Bone marrow (tissue), 2 donors: ENCODE measurements around the gene SPECC1L.

Experiments used
- DNase-seq, 2 donors: peaks; one replicate each; lab custom pipeline; 2025; lab: John Stamatoyannopoulos, UW

Gene SPECC1L

GRCh38 chr22:24444251-24444650, 173.6 kb downstream of the SPECC1L start:
- no peak for DNase-seq

- no peak for DNase-seq
Observed at GRCh38 chr22:24444729-24445466, 174.3 kb downstream of the SPECC1L start.

GRCh38 chr22:24445481-24446259, 175.0 kb downstream of the SPECC1L start:
- peak in 1 of 2 donors; percentile 38 for DNase-seq

- no peak for DNase-seq
Observed at GRCh38 chr22:24446260-24446611, 175.6 kb downstream of the SPECC1L start.

GRCh38 chr22:24450610-24451009, 180.0 kb downstream of the SPECC1L start:
- peak in 1 of 2 donors; percentile 69 for DNase-seq

- no peak for DNase-seq
Observed at GRCh38 chr22:24451162-24451561, 180.5 kb downstream of the SPECC1L start.

- no peak for DNase-seq
Observed at GRCh38 chr22:24453853-24454252, 183.2 kb downstream of the SPECC1L start.

- no peak for DNase-seq
Observed at GRCh38 chr22:24455039-24455438, 184.4 kb downstream of the SPECC1L start.

- DNase-seq = no peak
Observed at GRCh38 chr22:24455751-24456426, 185.3 kb downstream of the SPECC1L start.

GRCh38 chr22:24457894-24458420, 187.3 kb downstream of the SPECC1L start:
- DNase-seq = no peak

- no peak for DNase-seq
Observed at GRCh38 chr22:24459911-24460310, 189.3 kb downstream of the SPECC1L start.

- no peak for DNase-seq
Observed at GRCh38 chr22:24460418-24461089, 189.9 kb downstream of the SPECC1L start.

GRCh38 chr22:24463071-24463760, 192.6 kb downstream of the SPECC1L start:
- DNase-seq = no peak

GRCh38 chr22:24465566-24465965, 194.9 kb downstream of the SPECC1L start:
- no peak for DNase-seq

- no peak for DNase-seq
Observed at GRCh38 chr22:24465975-24466374, 195.3 kb downstream of the SPECC1L start.

GRCh38 chr22:24466716-24467328, 196.2 kb downstream of the SPECC1L start:
- DNase-seq = peak in 1 of 2 donors; percentile 14

- no peak for DNase-seq
Observed at GRCh38 chr22:24467340-24467739, 196.7 kb downstream of the SPECC1L start.
